Measurements from ENCODE around the gene RRBP1. TPM values are rescaled to one million over a fixed set of nuclear protein-coding genes. Genes with fewer than 3 reads are reported as not detected.

The RRBP1 gene
- total RNA-seq, 1 experiment from 2014 or later = 55.8 TPM

GRCh38 chr20:17650301-17651128 is 31.5 kb downstream of the RRBP1 start:
- no peak for DNase-seq (ENCODE audit: extremely low read depth, low read depth)

- DNase-seq (ENCODE audit: extremely low read depth, low read depth) = no peak
These were observed 33.0 kb downstream of the RRBP1 start for GRCh38 chr20:17648791-17649730.

- DNase-seq (ENCODE audit: extremely low read depth, low read depth) = no peak
These were observed 33.8 kb downstream of the RRBP1 start for GRCh38 chr20:17648315-17648646.

- DNase-seq (ENCODE audit: extremely low read depth, low read depth) = no peak
These were observed 34.4 kb downstream of the RRBP1 start for GRCh38 chr20:17647391-17648314.

GRCh38 chr20:17646961-17647301 is 35.1 kb downstream of the RRBP1 start:
- DNase-seq (ENCODE audit: extremely low read depth, low read depth) = no peak

GRCh38 chr20:17646209-17646960 is 35.7 kb downstream of the RRBP1 start:
- no peak for DNase-seq (ENCODE audit: extremely low read depth, low read depth)

- DNase-seq (ENCODE audit: extremely low read depth, low read depth) = no peak
These were observed 36.4 kb downstream of the RRBP1 start for GRCh38 chr20:17645546-17646208.

- DNase-seq (ENCODE audit: extremely low read depth, low read depth) = no peak
These were observed 37.0 kb downstream of the RRBP1 start for GRCh38 chr20:17645010-17645409.

GRCh38 chr20:17644451-17644850 is 37.6 kb downstream of the RRBP1 start:
- DNase-seq (ENCODE audit: extremely low read depth, low read depth) = no peak

GRCh38 chr20:17643531-17644188 is 38.4 kb downstream of the RRBP1 start:
- no peak for DNase-seq (ENCODE audit: extremely low read depth, low read depth)

- DNase-seq (ENCODE audit: extremely low read depth, low read depth) = no peak
These were observed 39.4 kb downstream of the RRBP1 start for GRCh38 chr20:17642404-17643269.

- DNase-seq (ENCODE audit: extremely low read depth, low read depth) = no peak
These were observed 40.0 kb downstream of the RRBP1 start for GRCh38 chr20:17641993-17642392.

GRCh38 chr20:17641520-17641964 is 40.5 kb downstream of the RRBP1 start:
- DNase-seq (ENCODE audit: extremely low read depth, low read depth) = no peak

GRCh38 chr20:17640875-17641378 is 41.1 kb downstream of the RRBP1 start:
- DNase-seq (ENCODE audit: extremely low read depth, low read depth) = no peak

GRCh38 chr20:17640146-17640874 is 41.7 kb downstream of the RRBP1 start:
- DNase-seq (ENCODE audit: extremely low read depth, low read depth) = no peak

- no peak for DNase-seq (ENCODE audit: extremely low read depth, low read depth)
These were observed 43.1 kb downstream of the RRBP1 start for GRCh38 chr20:17638835-17639407.
